ENCODE data around the gene BUD13.
"Not testable (repeated sequence)": the region's sequence is repeated elsewhere in the genome, so short reads cannot be mapped to it uniquely, and the experiment has no call there.

BUD13 gene

GRCh38 chr11:116807601-116808261 lies 34.9 kb upstream of the BUD13 start:
- no peak for TF ChIP-seq CTCF (IDR thresholded peaks at IDR 0.05)
- DNase-seq, result no peak
- intact Hi-C loops (cut with DNase I; ENCODE audit: low total_unique reads), result no loop called here
- H3K36me3 ChIP-seq, result no peaks in the 10 kb centered on the region
- no peak overlapping the region for H3K27ac ChIP-seq
- no peak overlapping the region for H3K4me3 ChIP-seq
- no peaks in the 10 kb centered on the region for H3K4me1 ChIP-seq
- no peaks in the 10 kb centered on the region for H3K9me3 ChIP-seq
- no peaks in the 10 kb centered on the region for H3K27me3 ChIP-seq

DNA sequence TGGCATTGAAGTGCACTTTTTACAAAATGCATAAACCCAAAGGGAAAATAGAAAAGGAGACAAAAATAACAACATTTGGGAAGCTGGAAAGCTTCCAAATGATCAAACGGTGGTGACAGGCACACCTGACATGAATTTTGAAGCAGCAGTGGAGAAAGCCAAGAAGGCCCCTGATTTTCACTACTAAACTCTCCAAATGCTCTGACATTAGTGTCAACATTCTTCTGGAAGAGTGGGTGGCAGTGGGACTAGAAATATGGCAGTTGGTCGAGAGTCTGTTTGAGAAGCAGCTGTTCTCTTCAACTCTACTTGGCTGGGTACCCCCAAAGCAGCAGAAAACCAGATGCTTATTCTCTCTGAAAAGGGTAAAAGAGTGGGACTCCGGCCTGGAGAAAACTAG lies 31.2 kb upstream of the BUD13 start:
- no peaks in the 10 kb centered on the region for H3K4me1 ChIP-seq
- no peaks in the 10 kb centered on the region for H3K36me3 ChIP-seq
- H3K27me3 ChIP-seq, result peaks cover 0 to 13% of the 10 kb centered on the region in 2 donors
- no peaks in the 10 kb centered on the region for H3K9me3 ChIP-seq
- TF ChIP-seq CTCF (IDR thresholded peaks at IDR 0.05), result no peak
- DNase-seq, result no peak
- H3K27ac ChIP-seq, result no peak overlapping the region
- intact Hi-C loops (cut with DNase I; ENCODE audit: low total_unique reads), result no loop called here
- no peak overlapping the region for H3K4me3 ChIP-seq

DNA sequence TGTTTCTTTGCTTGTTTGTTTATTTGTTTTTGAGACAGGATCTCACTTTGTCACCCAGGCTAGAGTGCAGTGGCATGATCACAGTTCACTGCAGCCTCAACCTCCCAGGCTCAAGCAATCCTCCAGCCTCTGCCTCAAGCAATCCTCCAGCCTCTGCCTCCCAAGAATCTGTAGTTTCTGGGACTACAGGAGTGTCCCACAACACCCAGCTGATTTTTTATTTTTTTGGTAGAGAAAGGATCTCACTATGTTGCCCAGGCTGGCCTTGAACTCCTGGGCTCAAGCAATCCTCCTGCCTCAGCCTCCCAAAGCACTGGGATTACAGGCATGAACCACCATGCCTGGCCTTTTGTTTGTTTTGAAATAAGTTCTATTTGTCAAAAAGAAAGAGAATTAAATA lies 28.9 kb upstream of the BUD13 start:
- H3K9me3 ChIP-seq; H3K4me1 ChIP-seq; H3K36me3 ChIP-seq; intact Hi-C loops (cut with DNase I; ENCODE audit: low total_unique reads); H3K27ac ChIP-seq; DNase-seq; H3K4me3 ChIP-seq: not testable (repeated sequence)
- H3K27me3 ChIP-seq, result peaks cover 0 to 13% of the 10 kb centered on the region in 2 donors

GRCh38 chr11:116800610-116801009 lies 27.8 kb upstream of the BUD13 start:
- Histone ChIP-seq H3K4me1 (no peaks in the 10 kb centered on the region), H3K36me3 (no peaks in the 10 kb centered on the region), H3K27ac (no peak overlapping the region), H3K27me3 (peaks cover 0 to 13% of the 10 kb centered on the region in 2 donors), H3K4me3 (no peak overlapping the region), H3K9me3 (no peaks in the 10 kb centered on the region)
- no peak for TF ChIP-seq CTCF (IDR thresholded peaks at IDR 0.05)
- intact Hi-C loops (cut with DNase I; ENCODE audit: low total_unique reads), result no loop called here
- no peak for DNase-seq

DNA sequence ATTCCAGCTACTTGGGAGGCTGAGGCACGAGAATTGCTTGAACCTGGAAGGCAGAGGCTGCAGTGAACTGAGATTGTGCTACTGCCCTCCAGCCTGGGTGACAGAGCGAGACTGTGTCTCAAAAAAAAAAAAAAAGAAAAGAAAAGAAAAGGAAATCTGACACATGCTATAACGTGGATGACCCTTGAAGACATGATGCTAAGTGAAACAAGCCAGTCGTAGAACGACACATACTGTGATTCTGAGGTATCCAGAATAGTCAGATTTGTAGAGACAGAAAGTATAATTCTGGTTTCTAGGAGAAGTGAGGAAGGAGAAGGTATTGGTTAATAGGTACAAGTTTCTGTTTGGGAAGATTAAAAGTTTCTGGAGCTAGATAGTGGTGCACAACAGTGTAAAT lies 25.6 kb upstream of the BUD13 start:
- Histone ChIP-seq H3K36me3 (no peaks in the 10 kb centered on the region), H3K27ac (no peak overlapping the region), H3K27me3 (peaks cover 0 to 13% of the 10 kb centered on the region in 2 donors), H3K9me3 (no peaks in the 10 kb centered on the region), H3K4me3 (no peak overlapping the region), H3K4me1 (no peaks in the 10 kb centered on the region)
- intact Hi-C loops (cut with DNase I; ENCODE audit: low total_unique reads), result no loop called here
- TF ChIP-seq CTCF (IDR thresholded peaks at IDR 0.05), result no peak
- DNase-seq, result no peak

DNA sequence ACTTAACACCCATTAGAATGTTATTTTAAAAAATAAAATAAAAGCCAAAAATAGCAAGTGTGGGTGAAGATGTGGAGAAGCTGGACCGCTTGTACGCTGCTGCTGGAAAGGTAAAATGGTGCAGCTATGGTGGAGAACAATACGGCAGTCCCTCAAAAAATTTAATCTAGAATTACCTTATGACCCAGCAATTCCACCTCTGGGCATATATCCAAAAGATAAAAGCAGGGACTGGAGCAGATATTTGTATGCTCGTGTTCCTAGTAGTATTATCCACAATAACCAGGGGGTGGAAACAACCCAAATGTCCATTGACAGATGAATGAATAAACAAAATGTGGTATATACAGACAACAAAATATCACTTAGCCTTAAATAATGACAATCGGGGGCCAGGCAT lies 25.0 kb upstream of the BUD13 start:
- intact Hi-C loops (cut with DNase I; ENCODE audit: low total_unique reads), result no loop called here

More for the DNA sequence above, 25.0 kb upstream of the BUD13 start:
- H3K4me1 ChIP-seq, result no peaks in the 10 kb centered on the region
- H3K27ac ChIP-seq, result no peak overlapping the region
- peaks cover 0 to 13% of the 10 kb centered on the region in 2 donors for H3K27me3 ChIP-seq
- TF ChIP-seq CTCF (IDR thresholded peaks at IDR 0.05), result no peak
- H3K9me3 ChIP-seq, result no peaks in the 10 kb centered on the region
- DNase-seq, result no peak
- no peaks in the 10 kb centered on the region for H3K36me3 ChIP-seq
- H3K4me3 ChIP-seq, result no peak overlapping the region
